HG03097 (cell line): ENCODE measurements around the gene SERPINC1.
"Not testable (repeated sequence)": the region's sequence is repeated elsewhere in the genome, so short reads cannot be mapped to it uniquely, and the experiment has no call there.

Experiments
- ATAC-seq: cut with Tn5 transposase; IDR thresholded peaks from one replicate; pipeline ENCODE4 v1.9.1; 2021; ENCODE audit not compliant: unreplicated experiment, low FRiP score

The SERPINC1 gene

DNA sequence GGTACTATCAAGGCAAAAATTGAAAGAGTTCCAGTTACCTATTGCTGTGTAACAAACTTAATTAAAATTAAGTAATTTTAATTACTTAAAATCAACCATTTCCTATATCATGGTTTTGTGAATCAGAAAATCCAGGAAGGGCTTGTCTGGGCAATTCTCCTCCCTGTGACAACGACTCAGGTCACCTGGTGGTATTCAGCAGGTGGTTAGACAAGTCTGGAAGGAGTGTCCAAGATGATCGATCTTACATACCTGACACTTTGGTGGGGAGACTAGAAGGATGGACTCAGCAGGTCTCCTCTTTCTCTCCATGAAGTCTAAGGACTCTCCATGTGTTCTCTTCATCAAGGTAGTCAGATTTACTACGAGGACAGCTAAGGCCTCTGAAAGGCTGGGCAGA lies 22.9 kb downstream of the SERPINC1 start:
- no peak for ATAC-seq

DNA sequence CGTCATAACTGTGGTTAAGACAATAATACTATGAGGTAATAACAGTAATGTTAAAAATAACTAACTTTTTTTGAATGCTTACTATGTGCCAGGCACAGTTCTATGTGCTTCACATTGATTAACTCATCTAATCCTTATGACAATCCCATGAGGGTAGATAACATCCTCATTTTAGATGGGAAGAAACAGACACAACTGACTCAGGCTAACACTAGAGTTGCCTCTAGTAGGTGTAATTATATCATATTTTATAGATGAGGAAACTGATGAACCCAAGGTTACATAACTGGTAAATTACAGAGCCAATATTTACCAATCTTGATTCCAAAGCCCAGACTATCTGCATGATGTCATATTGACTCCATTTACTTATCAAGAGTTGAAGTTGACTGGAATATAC lies 23.5 kb downstream of the SERPINC1 start:
- no peak for ATAC-seq

DNA sequence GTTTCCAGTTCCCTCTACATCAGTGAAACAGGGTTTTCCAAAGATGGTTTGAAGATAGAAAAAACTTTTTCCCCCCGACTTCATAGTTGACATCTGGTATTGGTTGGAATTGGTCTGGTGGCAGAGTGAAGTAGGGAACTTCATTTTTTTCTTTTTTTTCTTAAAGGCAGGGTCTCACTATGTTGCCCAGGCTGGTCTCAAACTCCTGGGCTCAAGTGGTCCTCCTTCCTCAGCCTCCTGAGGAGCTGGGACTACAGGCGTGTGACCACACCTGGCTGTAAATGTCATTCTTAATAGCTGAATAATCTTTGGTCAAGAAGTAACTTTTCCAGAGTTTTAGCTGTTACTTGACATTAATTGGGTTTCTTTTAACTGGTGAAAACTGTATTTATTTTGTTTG lies 27.2 kb downstream of the SERPINC1 start:
- no peak for ATAC-seq

DNA sequence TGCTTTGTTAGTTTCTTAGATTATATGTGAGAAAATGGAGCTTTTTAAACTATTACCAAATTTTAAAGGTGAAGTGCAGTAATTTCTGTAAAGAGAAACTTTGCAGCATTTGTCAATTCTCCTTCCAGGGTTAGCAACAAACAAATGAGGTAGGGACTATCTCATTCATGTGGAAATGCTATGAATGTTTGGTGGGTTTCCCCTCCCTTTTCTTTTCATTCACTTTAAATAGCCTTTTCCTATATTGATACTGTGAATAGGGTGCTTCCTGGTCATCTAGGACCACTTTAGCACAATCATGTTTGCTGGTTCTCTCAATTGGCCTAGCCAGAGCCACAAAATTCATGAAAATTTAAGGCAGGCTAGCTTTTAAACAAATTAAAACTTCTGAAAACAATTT lies 28.4 kb downstream of the SERPINC1 start:
- no peak for ATAC-seq

DNA sequence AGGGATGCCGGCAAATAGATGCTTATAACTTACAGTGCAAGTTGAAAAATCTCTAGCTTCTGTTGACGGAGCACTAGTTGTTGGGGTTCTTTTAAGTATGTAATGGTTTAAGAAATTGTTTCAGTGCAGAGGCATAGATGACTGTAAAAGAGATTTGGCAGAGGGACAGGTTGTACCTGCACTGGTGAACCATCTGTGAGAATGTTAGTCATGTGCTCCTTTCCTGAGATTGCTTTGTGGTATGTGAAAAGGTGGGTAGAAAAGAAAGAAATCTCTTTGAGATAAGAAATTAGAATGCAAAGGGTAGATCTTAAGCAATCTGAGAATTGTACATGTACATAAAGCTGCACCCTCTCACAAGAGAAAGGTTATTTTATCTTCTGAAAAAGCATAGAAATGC lies 29.5 kb downstream of the SERPINC1 start:
- no peak for ATAC-seq

DNA sequence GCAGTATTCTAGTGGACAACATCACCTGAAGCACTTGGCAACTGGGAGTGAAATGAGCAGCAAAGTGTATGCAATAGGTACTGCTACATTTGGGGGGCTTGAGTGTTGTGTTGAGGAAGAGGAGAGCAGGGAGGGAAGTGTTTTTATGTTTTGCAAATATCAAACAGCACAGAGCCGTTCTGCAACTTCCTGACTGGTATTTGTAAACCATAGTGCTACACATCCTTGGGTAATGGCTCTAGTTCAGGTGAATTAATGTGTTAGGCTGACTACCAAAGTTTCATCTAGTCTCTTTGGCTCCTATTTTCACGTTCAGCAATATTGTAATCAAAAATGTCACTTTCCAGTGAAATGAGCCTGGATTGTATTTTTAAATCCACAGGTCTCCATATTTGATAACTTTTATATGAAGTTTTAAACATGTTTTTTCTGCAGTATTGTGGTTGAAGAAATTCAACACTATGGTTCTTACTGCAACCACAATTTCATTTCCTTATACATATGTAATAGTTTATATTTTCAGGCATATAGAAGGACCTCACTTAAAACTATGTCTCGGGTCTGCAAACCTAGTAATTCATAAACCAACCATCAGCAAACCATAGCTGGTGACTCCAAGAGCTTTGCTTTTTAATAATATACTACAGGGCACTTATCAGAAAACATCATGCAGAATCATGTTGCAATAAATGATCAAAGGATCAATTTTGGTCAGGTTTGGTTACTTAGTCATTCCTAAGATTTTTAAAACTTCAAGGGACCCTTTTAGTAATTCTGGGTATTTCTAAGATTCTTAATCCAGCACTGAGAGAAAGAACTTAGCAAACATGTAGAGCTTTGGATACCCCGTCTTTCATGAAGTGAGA lies 30.1 kb downstream of the SERPINC1 start:
- ATAC-seq, result no peak

DNA sequence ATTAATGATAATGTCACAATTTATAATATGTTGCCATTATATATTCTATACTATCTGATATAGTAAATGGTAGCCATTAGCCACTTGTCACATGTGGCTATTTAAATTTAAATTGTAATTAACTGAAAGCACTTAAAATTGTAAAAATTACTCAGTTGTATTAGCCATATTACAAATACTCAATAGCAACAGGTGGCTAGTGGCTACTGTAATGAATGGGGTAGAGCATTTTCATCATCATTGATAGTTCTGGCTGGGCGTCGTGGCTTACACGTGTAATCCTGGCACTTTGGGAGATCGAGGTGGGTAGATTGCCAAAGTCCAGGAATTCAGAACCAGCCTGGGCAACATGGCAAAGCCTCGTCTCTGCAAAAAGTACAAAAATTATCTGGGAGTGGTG lies 32.4 kb downstream of the SERPINC1 start:
- no peak for ATAC-seq

DNA sequence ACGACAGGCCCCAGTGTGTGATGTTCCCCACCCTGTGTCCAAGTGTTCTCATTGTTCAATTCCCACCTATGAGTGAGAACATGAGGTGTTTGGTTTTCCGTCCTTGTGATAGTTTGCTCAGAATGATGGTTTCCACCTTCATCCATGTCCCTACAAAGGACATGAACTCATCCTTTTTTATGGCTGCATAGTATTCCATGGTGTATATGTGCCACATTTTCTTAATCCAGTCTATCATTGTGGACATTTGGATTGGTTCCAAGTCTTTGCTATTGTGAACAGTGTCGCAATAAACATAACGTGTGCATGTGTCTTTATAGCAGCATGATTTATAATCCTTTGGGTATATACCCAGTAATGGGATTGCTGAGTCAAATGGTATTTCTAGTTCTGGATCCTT lies 36.0 kb downstream of the SERPINC1 start:
- not testable (repeated sequence) for ATAC-seq

DNA sequence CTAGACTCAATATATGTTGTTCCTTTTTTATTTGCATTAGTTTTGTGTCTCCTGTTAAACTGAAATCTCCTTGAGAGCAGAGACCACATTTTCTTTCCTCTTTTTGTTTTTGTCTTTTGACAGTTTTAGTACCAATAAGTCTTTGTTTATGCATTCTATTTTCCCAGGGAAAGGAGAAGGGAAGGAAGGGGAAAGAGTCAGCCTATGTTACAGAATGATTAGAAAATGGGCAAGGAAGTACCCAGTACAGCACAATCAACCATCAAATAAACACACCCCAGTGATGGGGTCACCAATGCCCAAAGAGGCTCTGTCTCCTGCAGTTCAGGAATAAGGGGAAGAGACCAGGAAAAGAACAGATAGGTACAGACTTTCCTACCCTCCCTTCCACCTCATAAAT lies 38.9 kb downstream of the SERPINC1 start:
- ATAC-seq, result no peak

DNA sequence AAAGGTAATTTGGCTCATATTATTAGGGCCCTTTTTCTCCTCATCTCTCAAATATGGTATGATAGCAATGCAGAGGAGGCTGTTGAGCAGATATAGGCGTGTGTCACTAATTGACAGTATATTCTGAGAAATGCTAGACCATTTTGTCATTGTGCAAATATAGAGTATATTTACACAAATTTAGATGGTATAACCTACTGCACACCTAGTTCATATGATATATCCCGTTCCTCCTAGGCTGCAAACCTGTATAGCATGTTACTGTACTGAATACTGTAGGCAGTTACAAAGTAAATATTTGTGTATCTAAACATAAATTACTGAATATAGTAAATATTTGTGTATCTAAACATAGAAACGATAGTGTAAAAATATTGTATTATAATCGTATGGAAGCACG lies 40.4 kb downstream of the SERPINC1 start:
- ATAC-seq, result no peak

DNA sequence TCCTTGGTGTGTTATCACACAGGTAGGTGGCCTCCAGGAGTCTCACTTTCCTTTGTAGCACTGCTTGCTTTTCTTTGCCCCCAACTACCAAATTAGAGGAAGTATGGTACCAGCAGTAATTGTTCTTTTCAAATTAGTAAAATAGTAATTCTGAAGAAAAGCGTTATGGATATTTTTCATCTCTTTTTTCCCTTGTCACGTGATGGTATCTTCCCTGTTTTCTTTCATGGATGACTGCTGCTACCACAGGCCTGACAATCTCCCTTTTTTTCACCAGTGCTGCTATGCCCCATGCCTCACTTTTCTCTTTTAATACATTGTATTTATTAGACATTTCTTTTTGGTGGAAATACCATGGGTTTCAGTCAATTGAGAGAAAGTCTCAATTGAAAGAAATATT lies 45.6 kb downstream of the SERPINC1 start:
- ATAC-seq, result no peak

DNA sequence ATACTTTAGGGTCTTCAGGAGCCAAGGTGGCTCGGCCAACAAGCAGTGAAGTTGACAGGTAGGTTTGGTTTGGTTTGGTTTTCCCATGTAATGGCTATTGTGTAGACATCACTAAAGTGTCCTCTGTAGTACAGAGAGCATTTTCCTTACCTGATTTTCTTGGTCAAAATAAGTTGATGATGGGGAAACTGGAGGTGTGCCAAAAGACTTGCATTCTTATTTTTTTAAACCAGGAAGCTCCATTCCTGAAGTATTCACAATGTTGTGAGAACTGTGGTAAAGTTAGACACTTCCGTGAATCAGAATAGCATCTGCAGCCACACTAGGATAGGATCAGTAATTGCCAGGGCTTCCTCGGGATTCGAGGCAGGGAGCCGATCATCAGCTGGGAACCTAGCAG lies 46.0 kb downstream of the SERPINC1 start:
- no peak for ATAC-seq

DNA sequence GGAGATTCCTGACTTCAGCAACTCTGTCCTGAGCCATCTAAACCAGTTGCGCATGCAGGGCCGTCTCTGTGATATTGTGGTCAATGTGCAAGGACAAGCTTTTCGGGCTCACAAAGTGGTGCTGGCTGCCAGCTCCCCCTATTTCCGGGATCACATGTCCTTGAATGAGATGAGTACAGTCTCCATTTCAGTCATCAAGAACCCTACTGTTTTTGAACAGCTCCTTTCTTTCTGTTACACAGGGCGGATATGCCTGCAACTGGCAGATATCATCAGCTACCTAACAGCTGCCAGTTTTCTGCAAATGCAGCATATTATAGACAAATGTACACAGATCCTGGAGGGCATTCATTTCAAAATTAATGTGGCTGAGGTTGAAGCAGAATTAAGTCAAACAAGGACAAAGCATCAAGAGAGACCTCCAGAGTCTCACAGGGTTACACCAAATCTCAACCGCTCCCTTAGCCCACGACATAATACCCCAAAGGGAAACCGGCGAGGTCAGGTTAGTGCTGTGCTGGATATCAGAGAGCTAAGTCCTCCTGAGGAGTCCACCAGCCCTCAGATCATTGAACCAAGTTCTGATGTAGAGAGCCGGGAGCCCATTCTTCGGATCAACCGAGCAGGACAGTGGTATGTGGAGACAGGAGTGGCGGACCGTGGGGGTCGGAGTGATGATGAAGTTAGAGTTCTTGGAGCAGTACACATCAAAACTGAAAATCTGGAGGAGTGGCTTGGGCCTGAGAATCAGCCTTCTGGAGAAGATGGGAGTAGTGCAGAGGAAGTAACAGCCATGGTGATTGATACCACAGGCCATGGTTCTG lies 46.7 kb downstream of the SERPINC1 start:
- no peak for ATAC-seq

DNA sequence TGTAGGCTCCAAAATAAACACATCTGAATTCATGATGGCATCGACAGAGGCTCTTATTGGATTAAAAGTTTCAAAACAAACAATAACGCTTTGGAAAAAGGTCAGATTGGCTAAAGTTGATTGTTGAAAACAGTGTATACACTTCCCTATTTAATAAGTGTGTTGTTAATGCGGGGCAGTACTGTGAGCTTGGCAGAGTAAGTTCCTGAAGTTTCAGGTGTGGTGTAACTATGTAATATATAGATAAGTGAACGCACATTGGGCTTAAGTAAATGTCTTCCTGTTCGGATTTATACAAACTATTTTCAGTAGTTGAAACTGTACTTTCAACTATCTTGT lies 48.1 kb downstream of the SERPINC1 start:
- ATAC-seq, result no peak

DNA sequence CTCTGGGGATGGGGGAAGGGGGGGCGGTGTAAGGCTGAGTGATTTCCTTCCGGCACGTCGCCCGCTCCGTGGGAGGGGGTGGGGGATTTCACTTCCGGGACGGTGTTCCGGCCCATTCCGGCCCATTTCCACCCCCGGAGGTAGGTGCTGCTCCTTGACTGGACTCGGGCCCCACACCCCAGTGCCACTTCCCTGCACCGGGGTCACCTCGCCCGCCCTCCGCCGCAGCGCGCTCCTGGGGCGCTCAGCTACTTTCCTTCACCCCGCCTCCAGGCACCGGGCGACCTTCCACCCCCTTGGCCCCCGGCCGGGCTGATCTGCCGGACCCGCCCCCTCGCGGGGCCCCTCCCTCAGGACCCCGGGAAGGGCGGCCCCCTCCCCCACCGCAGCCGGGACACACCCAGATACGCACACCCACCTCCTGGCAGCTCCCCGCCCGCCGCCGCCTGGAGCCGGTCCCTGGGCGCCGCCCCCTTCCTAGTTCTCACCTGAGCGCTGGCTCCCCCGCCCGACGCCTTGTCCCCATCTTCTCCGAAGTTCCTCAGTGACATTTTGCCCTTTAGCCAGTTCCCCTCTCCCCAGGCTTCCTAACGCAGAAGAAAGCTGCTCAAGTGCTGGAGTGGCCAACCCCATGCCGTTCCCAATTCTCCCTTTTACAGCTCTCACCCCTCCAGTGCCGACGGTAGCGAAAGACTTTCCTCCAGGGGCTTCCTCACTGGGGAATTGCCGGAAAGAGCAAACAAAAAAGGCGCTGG lies 48.7 kb downstream of the SERPINC1 start, which contains the start of gene ZBTB37:
Gene ZBTB37, plus strand, starts transcription at position 115 of the 755 bp plus-strand sequence. CDS start 1,846 bp downstream, outside the sequence.
- ATAC-seq, result peak; percentile 57

DNA sequence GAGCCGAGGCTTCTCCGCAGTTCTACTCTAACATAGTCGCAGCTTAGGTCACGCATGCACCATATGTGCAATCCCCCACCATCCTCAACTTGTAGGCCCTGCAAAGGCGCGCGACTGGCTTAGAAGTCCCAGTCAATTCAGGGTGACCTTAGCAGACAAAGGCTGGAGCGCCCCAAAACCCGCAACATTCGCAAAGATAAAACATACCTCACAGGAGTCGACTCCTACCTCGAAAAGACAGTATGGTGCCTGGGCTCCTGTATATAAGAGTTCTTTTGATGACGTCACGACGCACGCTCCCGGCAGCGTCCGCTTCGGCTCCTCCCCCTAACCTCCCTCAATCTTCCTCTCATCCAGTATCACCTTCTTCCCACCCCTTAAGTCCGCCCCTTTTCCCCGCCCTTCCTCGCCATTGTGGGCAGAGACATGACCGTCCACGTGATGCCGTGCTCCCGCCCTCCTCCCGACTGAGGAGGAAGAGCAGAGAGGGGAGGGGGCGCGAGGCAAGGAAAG lies 49.3 kb downstream of the SERPINC1 start, which contains the start of gene GAS5:
Gene GAS5, minus strand, starts transcription at position 237 of the 513 bp plus-strand sequence.
- peak; percentile 71 for ATAC-seq

DNA sequence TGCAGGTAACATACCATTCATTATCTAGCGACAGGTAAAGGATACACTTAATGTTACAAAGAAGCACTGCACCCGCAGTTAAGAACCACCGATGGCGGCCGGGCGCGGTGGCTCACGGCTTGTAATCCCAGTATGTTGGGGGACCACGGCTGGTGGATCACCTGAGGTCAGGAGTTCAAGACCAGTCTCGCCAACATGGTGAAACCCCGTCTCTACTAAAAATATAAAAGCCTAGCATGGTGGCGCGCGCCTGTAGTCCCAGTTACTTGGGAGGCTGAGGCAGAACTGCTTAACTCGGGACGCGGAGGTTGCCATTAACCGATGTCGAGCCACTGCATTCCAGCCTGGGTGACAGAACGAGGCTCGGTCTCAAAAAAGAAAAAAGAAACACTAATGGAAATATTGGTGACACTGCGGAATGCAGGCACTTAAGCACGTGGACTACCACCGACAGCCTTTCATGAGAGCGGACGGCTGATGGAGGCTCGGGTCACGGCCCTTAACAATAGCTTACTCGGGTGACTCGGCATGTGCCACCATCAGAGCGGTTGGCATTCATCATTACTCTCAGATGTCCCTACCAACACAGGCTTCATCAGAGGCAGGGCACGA lies 49.9 kb downstream of the SERPINC1 start:
- no peak for ATAC-seq

DNA sequence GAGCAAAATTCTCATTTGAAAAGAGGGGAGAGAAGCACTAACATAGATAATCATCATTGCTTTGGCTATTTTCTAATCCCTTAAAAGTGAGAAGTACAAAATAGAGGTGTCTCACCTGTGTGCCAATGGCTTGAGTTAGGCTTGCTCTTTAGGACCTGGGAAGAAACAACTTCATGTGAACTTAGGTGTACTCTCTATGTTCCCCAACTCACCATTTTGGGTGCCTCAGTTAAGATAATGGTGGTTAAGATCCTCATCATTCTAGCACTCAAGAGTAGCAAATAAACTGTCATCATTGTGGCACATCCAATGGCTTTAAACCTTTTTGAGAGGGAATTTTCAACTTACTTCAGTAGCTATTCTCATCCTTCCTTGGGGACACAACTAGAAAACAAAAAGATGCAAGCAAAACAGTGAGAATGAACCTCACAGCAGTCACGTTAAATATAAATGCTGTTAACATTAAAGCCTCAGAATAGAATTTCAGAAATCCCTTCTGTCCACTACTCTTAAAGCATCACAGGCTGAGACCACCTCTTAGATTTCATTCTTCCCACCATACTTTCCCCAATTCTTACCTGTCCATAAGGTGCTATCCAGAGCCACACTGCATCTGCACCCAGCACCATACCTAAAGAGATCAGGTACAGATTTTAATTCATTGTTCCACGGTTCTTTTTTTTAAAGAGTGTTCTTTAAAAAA lies 50.6 kb downstream of the SERPINC1 start:
- no peak for ATAC-seq

DNA sequence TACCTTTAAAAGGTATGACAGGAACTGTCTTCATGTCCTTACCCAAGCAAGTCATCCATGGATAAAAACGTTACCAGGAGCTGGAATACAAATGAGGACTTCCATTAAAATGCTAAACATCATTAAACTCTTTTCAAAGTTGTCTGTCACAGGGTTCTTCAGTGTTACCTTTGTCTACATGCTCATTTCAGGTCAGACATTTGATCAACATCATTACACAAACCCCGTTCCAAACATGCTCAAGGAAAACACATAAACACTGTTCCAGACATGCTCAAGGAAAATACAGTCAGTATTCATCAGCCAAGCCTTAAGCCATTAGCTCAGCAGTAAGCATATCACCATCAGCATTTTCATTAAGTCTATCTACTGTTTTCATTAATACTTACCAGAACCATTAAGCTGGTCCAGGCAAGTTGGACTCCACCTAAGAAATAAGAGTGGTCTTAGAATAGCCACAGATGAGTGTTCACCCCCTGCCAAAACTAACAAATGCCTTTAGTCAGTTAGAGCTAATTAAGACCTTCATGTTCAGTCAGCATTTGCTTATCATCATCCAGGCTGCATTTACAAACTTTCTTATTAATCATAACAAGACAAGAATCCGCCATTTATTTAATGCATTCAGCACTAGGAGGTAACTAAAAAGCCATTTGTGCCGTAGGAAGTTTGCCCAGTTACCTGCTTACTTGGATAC lies 51.5 kb downstream of the SERPINC1 start:
- no peak for ATAC-seq
